Stimulated activated naive CD8-positive, alpha-beta T cell treated with anti-CD3 and anti-CD28 coated beads, Interleukin-15, Interleukin-2, amounts not matched to agents 100 ng/mL and 50 ng/mL, for 24 hours (primary cell): ENCODE data around the gene CDH4.
"Not testable (repeated sequence)": the region's sequence is repeated elsewhere in the genome, so short reads cannot be mapped to it uniquely, and the experiment has no call there.

Experiments used
- H3K27ac Mint-ChIP-seq: one replicate; pipeline ENCODE4 v1.8.0; 2021; ENCODE audit warnings: mild to moderate bottlenecking, mixed read lengths
- H3K27me3 Mint-ChIP-seq: one replicate; pipeline ENCODE4 v1.8.0; 2021; ENCODE audit warnings: mixed read lengths
- H3K36me3 Mint-ChIP-seq: one replicate; pipeline ENCODE4 v1.8.0; 2021; ENCODE audit warnings: low read depth, mixed read lengths
- H3K4me1 Mint-ChIP-seq: one replicate; pipeline ENCODE4 v1.8.0; 2021; ENCODE audit warnings: low read depth, mixed read lengths
- H3K4me3 Mint-ChIP-seq: one replicate; pipeline ENCODE4 v1.8.0; 2021; ENCODE audit warnings: mild to moderate bottlenecking, mixed read lengths
- H3K9me3 Mint-ChIP-seq: one replicate; pipeline ENCODE4 v1.8.0; 2021; ENCODE audit warnings: mixed read lengths

Gene CDH4

GRCh38 chr20:61419501-61419900 lies 167.4 kb downstream of the CDH4 start:
- Mint-ChIP-seq H3K27me3 (no peaks in the 10 kb centered on the region), H3K36me3 (no peaks in the 10 kb centered on the region), H3K9me3 (no peaks in the 10 kb centered on the region), H3K27ac (no peak overlapping the region), H3K4me1 (no peaks in the 10 kb centered on the region), H3K4me3 (no peak overlapping the region)

- H3K4me1 Mint-ChIP-seq, result no peaks in the 10 kb centered on the region
- no peak overlapping the region for H3K4me3 Mint-ChIP-seq
- no peaks in the 10 kb centered on the region for H3K27me3 Mint-ChIP-seq
- no peaks in the 10 kb centered on the region for H3K9me3 Mint-ChIP-seq
- H3K27ac Mint-ChIP-seq, result no peak overlapping the region
- H3K36me3 Mint-ChIP-seq, result no peaks in the 10 kb centered on the region
Measured at GRCh38 chr20:61420056-61420455, 168.0 kb downstream of the CDH4 start.

- Mint-ChIP-seq H3K4me1 (no peaks in the 10 kb centered on the region), H3K27ac (no peak overlapping the region), H3K9me3 (no peaks in the 10 kb centered on the region), H3K27me3 (no peaks in the 10 kb centered on the region), H3K36me3 (no peaks in the 10 kb centered on the region), H3K4me3 (no peak overlapping the region)
Measured at GRCh38 chr20:61420781-61421180, 168.7 kb downstream of the CDH4 start.

GRCh38 chr20:61422636-61423425 lies 170.8 kb downstream of the CDH4 start:
- Mint-ChIP-seq H3K27ac (no peak overlapping the region), H3K9me3 (no peaks in the 10 kb centered on the region), H3K27me3 (no peaks in the 10 kb centered on the region), H3K4me3 (no peak overlapping the region), H3K4me1 (no peaks in the 10 kb centered on the region), H3K36me3 (no peaks in the 10 kb centered on the region)

- Mint-ChIP-seq H3K27ac (no peak overlapping the region), H3K36me3 (no peaks in the 10 kb centered on the region), H3K4me3 (no peak overlapping the region), H3K27me3 (no peaks in the 10 kb centered on the region), H3K4me1 (no peaks in the 10 kb centered on the region), H3K9me3 (no peaks in the 10 kb centered on the region)
Measured at GRCh38 chr20:61424011-61424627, 172.1 kb downstream of the CDH4 start.

GRCh38 chr20:61424628-61425420 lies 172.8 kb downstream of the CDH4 start:
- H3K36me3 Mint-ChIP-seq, result no peaks in the 10 kb centered on the region
- no peaks in the 10 kb centered on the region for H3K27me3 Mint-ChIP-seq
- no peak overlapping the region for H3K27ac Mint-ChIP-seq
- no peak overlapping the region for H3K4me3 Mint-ChIP-seq
- H3K4me1 Mint-ChIP-seq, result no peaks in the 10 kb centered on the region
- H3K9me3 Mint-ChIP-seq, result no peaks in the 10 kb centered on the region

- not testable (repeated sequence) for H3K9me3 Mint-ChIP-seq, H3K27ac Mint-ChIP-seq, H3K4me1 Mint-ChIP-seq, H3K36me3 Mint-ChIP-seq, H3K4me3 Mint-ChIP-seq, H3K27me3 Mint-ChIP-seq
Measured at GRCh38 chr20:61425541-61425991, 173.5 kb downstream of the CDH4 start.

GRCh38 chr20:61426352-61426751 lies 174.3 kb downstream of the CDH4 start:
- Mint-ChIP-seq H3K9me3 (no peaks in the 10 kb centered on the region), H3K27me3 (no peaks in the 10 kb centered on the region), H3K36me3 (no peaks in the 10 kb centered on the region), H3K4me3 (no peak overlapping the region), H3K27ac (no peak overlapping the region), H3K4me1 (no peaks in the 10 kb centered on the region)

- Mint-ChIP-seq H3K4me1 (no peaks in the 10 kb centered on the region), H3K9me3 (no peaks in the 10 kb centered on the region), H3K4me3 (no peak overlapping the region), H3K27me3 (no peaks in the 10 kb centered on the region), H3K27ac (no peak overlapping the region), H3K36me3 (no peaks in the 10 kb centered on the region)
Measured at GRCh38 chr20:61429458-61430227, 177.6 kb downstream of the CDH4 start.

GRCh38 chr20:61430228-61430624 lies 178.2 kb downstream of the CDH4 start:
- H3K9me3 Mint-ChIP-seq, result no peaks in the 10 kb centered on the region
- H3K27me3 Mint-ChIP-seq, result no peaks in the 10 kb centered on the region
- no peak overlapping the region for H3K27ac Mint-ChIP-seq
- no peaks in the 10 kb centered on the region for H3K36me3 Mint-ChIP-seq
- no peak overlapping the region for H3K4me3 Mint-ChIP-seq
- H3K4me1 Mint-ChIP-seq, result no peaks in the 10 kb centered on the region

- H3K27ac Mint-ChIP-seq, result no peak overlapping the region
- H3K9me3 Mint-ChIP-seq, result no peaks in the 10 kb centered on the region
- H3K4me1 Mint-ChIP-seq, result no peaks in the 10 kb centered on the region
- H3K36me3 Mint-ChIP-seq, result no peaks in the 10 kb centered on the region
- peaks cover 4% of the 10 kb centered on the region for H3K27me3 Mint-ChIP-seq
- no peak overlapping the region for H3K4me3 Mint-ChIP-seq
Measured at GRCh38 chr20:61433176-61433575, 181.1 kb downstream of the CDH4 start.

- Mint-ChIP-seq H3K4me1 (no peaks in the 10 kb centered on the region), H3K9me3 (no peaks in the 10 kb centered on the region), H3K36me3 (no peaks in the 10 kb centered on the region), H3K4me3 (no peak overlapping the region), H3K27me3 (peaks cover 4% of the 10 kb centered on the region), H3K27ac (no peak overlapping the region)
Measured at GRCh38 chr20:61433816-61434215, 181.8 kb downstream of the CDH4 start.

GRCh38 chr20:61434341-61434781 lies 182.3 kb downstream of the CDH4 start:
- H3K36me3 Mint-ChIP-seq, result no peaks in the 10 kb centered on the region
- no peak overlapping the region for H3K27ac Mint-ChIP-seq

GRCh38 chr20:61435184-61435822 lies 183.2 kb downstream of the CDH4 start:
- Mint-ChIP-seq H3K4me1 (no peaks in the 10 kb centered on the region), H3K27ac (no peak overlapping the region), H3K9me3 (no peaks in the 10 kb centered on the region), H3K36me3 (no peaks in the 10 kb centered on the region), H3K27me3 (peaks cover 4% of the 10 kb centered on the region), H3K4me3 (no peak overlapping the region)

More at GRCh38 chr20:61434341-61434781, 182.3 kb downstream of the CDH4 start:
- Mint-ChIP-seq H3K4me3 (no peak overlapping the region), H3K9me3 (no peaks in the 10 kb centered on the region), H3K27me3 (peaks cover 4% of the 10 kb centered on the region), H3K4me1 (no peaks in the 10 kb centered on the region)
